Measurements from ENCODE around the gene TRABD2A. TPM values are rescaled to one million over a fixed set of nuclear protein-coding genes. Genes with fewer than 3 reads are reported as not detected.

Gene TRABD2A
- total and polyA plus RNA-seq, 2 of the 13 experiments (the other 11 are each of a cell fraction or from before 2014, with no cell fraction given) = 0.15 TPM; not detected in 1

DNA sequence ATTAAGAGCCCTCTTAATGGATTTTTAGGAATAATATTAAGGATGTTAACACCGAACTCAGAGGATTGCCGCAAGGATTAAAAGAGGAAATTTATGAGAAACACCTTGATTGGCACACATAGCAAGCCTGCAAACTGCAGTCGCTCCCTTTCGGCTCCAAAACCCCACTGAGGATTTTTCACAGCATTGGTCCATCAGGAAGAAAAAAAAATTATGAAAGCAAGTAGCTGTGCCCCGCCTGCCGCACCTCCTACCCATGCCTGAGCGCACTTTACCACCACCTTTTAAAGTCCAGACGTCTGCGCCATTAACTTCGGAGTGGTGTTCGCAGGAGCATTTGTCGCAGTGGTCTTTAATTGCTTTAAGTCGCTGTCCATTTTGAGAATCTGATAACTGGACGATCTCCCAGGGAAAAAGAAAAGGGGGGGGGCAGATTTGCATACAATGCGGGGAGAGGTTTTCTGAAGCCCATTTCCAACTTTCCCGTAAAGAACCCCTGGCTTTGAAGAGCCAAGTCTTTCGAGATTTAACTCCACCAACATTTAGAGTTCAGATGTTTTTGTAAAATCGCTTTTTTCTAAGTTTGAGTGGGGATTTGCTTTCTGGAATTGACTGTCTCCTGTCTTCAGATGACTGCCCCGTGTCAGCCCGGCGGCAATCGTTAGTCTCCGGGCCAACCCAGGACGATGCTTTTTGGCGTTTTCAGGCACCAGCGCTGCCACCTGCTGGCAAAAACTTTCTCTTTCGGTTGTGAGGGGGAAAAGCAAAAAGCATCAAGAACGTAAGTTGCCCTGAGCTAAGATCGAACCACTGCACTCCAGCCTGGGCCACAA lies 913 bp upstream of the TRABD2A start (continued):
- TF ChIP-seq, protein P1, sequence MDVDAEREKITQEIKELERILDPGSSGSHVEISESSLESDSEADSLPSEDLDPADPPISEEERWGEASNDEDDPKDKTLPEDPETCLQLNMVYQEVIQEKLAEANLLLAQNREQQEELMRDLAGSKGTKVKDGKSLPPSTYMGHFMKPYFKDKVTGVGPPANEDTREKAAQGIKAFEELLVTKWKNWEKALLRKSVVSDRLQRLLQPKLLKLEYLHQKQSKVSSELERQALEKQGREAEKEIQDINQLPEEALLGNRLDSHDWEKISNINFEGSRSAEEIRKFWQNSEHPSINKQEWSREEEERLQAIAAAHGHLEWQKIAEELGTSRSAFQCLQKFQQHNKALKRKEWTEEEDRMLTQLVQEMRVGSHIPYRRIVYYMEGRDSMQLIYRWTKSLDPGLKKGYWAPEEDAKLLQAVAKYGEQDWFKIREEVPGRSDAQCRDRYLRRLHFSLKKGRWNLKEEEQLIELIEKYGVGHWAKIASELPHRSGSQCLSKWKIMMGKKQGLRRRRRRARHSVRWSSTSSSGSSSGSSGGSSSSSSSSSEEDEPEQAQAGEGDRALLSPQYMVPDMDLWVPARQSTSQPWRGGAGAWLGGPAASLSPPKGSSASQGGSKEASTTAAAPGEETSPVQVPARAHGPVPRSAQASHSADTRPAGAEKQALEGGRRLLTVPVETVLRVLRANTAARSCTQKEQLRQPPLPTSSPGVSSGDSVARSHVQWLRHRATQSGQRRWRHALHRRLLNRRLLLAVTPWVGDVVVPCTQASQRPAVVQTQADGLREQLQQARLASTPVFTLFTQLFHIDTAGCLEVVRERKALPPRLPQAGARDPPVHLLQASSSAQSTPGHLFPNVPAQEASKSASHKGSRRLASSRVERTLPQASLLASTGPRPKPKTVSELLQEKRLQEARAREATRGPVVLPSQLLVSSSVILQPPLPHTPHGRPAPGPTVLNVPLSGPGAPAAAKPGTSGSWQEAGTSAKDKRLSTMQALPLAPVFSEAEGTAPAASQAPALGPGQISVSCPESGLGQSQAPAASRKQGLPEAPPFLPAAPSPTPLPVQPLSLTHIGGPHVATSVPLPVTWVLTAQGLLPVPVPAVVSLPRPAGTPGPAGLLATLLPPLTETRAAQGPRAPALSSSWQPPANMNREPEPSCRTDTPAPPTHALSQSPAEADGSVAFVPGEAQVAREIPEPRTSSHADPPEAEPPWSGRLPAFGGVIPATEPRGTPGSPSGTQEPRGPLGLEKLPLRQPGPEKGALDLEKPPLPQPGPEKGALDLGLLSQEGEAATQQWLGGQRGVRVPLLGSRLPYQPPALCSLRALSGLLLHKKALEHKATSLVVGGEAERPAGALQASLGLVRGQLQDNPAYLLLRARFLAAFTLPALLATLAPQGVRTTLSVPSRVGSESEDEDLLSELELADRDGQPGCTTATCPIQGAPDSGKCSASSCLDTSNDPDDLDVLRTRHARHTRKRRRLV (CRISPR knock-in tag; IDR thresholded peaks at IDR 0.05) = peak; percentile 47; the same call in 1 of the 2 replicates
- TF ChIP-seq, protein P2, sequence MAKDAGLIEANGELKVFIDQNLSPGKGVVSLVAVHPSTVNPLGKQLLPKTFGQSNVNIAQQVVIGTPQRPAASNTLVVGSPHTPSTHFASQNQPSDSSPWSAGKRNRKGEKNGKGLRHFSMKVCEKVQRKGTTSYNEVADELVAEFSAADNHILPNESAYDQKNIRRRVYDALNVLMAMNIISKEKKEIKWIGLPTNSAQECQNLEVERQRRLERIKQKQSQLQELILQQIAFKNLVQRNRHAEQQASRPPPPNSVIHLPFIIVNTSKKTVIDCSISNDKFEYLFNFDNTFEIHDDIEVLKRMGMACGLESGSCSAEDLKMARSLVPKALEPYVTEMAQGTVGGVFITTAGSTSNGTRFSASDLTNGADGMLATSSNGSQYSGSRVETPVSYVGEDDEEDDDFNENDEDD (CRISPR knock-in tag; IDR thresholded peaks at IDR 0.05; ENCODE audit: borderline replicate concordance) = peak; percentile 18; the same call in 1 of the 2 replicates
- TF ChIP-seq ZNF225 (CRISPR knock-in tag; IDR thresholded peaks at IDR 0.05) (no peak), ZFP37 (CRISPR knock-in tag; IDR thresholded peaks at IDR 0.05; ENCODE audit: borderline replicate concordance) (no peak), RXRB (CRISPR knock-in tag; IDR thresholded peaks at IDR 0.05; ENCODE audit: borderline replicate concordance) (0 out of 2 replicates have a peak, but pooled peaks have one; percentile 38), ZNF230 (CRISPR knock-in tag; IDR thresholded peaks at IDR 0.05) (no peak), ZNF235 (CRISPR knock-in tag; IDR thresholded peaks at IDR 0.05; ENCODE audit: borderline replicate concordance) (no peak), PHF8 (CRISPR knock-in tag; IDR thresholded peaks at IDR 0.05) (0 out of 2 replicates have a peak, but pooled peaks have one; percentile 26), FOXJ3 (CRISPR knock-in tag; IDR thresholded peaks at IDR 0.05; ENCODE audit: borderline replicate concordance) (no peak), SMC3 (IDR thresholded peaks at IDR 0.05; ENCODE audit: low read length) (peak; percentile 77), CCAR2 (optimal IDR thresholded peaks at IDR 0.05; ENCODE audit: low read depth, low read length) (no peak), TARDBP (CRISPR knock-in tag; IDR thresholded peaks at IDR 0.05) (0 out of 2 replicates have a peak, but pooled peaks have one; percentile 38), ZBTB20 (CRISPR knock-in tag; IDR thresholded peaks at IDR 0.05; ENCODE audit: borderline replicate concordance, low read depth) (no peak)
- TF ChIP-seq, protein P3, sequence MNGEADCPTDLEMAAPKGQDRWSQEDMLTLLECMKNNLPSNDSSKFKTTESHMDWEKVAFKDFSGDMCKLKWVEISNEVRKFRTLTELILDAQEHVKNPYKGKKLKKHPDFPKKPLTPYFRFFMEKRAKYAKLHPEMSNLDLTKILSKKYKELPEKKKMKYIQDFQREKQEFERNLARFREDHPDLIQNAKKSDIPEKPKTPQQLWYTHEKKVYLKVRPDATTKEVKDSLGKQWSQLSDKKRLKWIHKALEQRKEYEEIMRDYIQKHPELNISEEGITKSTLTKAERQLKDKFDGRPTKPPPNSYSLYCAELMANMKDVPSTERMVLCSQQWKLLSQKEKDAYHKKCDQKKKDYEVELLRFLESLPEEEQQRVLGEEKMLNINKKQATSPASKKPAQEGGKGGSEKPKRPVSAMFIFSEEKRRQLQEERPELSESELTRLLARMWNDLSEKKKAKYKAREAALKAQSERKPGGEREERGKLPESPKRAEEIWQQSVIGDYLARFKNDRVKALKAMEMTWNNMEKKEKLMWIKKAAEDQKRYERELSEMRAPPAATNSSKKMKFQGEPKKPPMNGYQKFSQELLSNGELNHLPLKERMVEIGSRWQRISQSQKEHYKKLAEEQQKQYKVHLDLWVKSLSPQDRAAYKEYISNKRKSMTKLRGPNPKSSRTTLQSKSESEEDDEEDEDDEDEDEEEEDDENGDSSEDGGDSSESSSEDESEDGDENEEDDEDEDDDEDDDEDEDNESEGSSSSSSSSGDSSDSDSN (CRISPR knock-in tag; IDR thresholded peaks at IDR 0.05) = peak; percentile 29; the same call in 1 of the 2 replicates
- TF ChIP-seq, protein P4, sequence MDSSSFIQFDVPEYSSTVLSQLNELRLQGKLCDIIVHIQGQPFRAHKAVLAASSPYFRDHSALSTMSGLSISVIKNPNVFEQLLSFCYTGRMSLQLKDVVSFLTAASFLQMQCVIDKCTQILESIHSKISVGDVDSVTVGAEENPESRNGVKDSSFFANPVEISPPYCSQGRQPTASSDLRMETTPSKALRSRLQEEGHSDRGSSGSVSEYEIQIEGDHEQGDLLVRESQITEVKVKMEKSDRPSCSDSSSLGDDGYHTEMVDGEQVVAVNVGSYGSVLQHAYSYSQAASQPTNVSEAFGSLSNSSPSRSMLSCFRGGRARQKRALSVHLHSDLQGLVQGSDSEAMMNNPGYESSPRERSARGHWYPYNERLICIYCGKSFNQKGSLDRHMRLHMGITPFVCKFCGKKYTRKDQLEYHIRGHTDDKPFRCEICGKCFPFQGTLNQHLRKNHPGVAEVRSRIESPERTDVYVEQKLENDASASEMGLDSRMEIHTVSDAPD (CRISPR knock-in tag; IDR thresholded peaks at IDR 0.05) = no peak
- TF ChIP-seq, protein P5, sequence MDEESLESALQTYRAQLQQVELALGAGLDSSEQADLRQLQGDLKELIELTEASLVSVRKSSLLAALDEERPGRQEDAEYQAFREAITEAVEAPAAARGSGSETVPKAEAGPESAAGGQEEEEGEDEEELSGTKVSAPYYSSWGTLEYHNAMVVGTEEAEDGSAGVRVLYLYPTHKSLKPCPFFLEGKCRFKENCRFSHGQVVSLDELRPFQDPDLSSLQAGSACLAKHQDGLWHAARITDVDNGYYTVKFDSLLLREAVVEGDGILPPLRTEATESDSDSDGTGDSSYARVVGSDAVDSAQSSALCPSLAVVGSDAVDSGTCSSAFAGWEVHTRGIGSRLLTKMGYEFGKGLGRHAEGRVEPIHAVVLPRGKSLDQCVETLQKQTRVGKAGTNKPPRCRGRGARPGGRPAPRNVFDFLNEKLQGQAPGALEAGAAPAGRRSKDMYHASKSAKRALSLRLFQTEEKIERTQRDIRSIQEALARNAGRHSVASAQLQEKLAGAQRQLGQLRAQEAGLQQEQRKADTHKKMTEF (CRISPR knock-in tag; IDR thresholded peaks at IDR 0.05) = peak; percentile 48; the same call in 1 of the 2 replicates
